GM13977 (cell line): ENCODE data around the gene FADS1.
A peak's percentile ranks its signal among the peaks of the same experiment; 100 is the strongest.

Experiments used
- DNase-seq: peaks from one replicate; pipeline ENCODE4 v3.0.0; 2012; ENCODE audit warnings: low spot score
- CTCF ChIP-seq: IDR thresholded peaks from 2 replicates; pipeline ENCODE4 v1.5.1; 2012; ENCODE audit warnings: mild to moderate bottlenecking, control low read depth; ENCODE audit not compliant: insufficient read depth; ENCODE audit errors: extremely low read depth, missing control alignments
- in situ Hi-C: fragments of 300-500 bp; cut with MboI; formaldehyde crosslinking; loops from one replicate; pipeline ENCODE4 v1.12.0; 2022; ENCODE audit warnings: low sequenced_read_pairs, low pct_unique_long_range_greater_than_20kb, mixed read lengths, inconsistent platforms; ENCODE audit not compliant: unreplicated experiment

The FADS1 gene

GRCh38 chr11:61791737-61792309 is 25.0 kb downstream of the FADS1 start:
- DNase-seq = peak; percentile 54
- in situ Hi-C loops = no loop called here
- TF ChIP-seq CTCF = no peak

GRCh38 chr11:61787928-61788491 is 28.8 kb downstream of the FADS1 start:
- peak; percentile 50 for TF ChIP-seq CTCF
- in situ Hi-C loops = no loop called here
- DNase-seq = peak; percentile 35

- DNase-seq = peak; percentile 34
- in situ Hi-C loops = no loop called here
- TF ChIP-seq CTCF = no peak
Measured at GRCh38 chr11:61785837-61786402, 30.9 kb downstream of the FADS1 start.

GRCh38 chr11:61784506-61784805 is 32.3 kb downstream of the FADS1 start:
- no peak for DNase-seq
- in situ Hi-C loops = no loop called here
- TF ChIP-seq CTCF = no peak

- in situ Hi-C loops = no loop called here
- DNase-seq = no peak
- TF ChIP-seq CTCF = no peak
Measured at GRCh38 chr11:61783717-61784505, 32.9 kb downstream of the FADS1 start.

GRCh38 chr11:61782841-61783240 is 34.0 kb downstream of the FADS1 start:
- DNase-seq = no peak
- no peak for TF ChIP-seq CTCF
- in situ Hi-C loops = no loop called here
